ENCODE data around the gene BIRC2.

The BIRC2 gene

DNA sequence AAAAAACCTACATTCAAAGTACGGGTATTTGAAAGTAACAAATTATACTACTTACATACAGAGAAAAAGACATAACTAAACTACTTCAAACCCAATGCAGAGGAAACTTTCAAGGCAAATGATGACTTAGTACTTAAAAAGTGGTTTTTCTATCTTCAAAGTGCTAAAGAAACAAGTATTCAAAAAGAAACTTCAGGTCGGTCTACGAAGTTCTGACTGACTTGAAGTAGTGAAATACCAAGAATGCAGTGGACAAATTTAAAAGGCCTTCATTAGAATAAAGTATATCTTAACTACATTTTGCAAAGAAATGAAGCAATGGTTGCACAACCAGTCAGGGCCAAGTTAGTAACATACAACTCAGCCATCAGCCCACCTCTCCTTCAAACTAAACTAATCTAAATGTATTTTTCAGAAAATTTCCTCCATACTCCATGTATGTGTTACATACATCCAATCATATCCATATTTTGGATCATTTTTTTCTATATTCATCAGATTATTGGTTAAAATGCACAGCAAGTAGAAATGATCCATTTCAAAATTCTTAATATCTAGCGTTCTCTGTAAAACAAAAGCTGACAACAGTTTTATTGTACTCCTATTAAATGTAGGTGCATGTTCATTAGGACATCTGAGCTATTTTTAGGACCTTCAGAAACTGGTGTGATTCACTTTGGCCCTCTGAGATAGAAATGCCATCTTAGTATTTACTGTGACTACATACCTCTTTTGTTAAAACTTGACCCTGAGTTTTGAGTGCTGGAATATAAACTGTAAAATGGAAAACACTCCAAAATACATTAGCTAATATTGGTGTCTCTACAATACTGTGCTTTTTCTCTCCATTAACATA is 49.9 kb downstream of the BIRC2 start:
- DNase-seq (ENCODE audit: low spot score), result no peak
- TF ChIP-seq, protein P1, sequence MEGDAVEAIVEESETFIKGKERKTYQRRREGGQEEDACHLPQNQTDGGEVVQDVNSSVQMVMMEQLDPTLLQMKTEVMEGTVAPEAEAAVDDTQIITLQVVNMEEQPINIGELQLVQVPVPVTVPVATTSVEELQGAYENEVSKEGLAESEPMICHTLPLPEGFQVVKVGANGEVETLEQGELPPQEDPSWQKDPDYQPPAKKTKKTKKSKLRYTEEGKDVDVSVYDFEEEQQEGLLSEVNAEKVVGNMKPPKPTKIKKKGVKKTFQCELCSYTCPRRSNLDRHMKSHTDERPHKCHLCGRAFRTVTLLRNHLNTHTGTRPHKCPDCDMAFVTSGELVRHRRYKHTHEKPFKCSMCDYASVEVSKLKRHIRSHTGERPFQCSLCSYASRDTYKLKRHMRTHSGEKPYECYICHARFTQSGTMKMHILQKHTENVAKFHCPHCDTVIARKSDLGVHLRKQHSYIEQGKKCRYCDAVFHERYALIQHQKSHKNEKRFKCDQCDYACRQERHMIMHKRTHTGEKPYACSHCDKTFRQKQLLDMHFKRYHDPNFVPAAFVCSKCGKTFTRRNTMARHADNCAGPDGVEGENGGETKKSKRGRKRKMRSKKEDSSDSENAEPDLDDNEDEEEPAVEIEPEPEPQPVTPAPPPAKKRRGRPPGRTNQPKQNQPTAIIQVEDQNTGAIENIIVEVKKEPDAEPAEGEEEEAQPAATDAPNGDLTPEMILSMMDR (IDR thresholded peaks at IDR 0.05; ENCODE audit: extremely low read depth, missing control alignments), result no peak

DNA sequence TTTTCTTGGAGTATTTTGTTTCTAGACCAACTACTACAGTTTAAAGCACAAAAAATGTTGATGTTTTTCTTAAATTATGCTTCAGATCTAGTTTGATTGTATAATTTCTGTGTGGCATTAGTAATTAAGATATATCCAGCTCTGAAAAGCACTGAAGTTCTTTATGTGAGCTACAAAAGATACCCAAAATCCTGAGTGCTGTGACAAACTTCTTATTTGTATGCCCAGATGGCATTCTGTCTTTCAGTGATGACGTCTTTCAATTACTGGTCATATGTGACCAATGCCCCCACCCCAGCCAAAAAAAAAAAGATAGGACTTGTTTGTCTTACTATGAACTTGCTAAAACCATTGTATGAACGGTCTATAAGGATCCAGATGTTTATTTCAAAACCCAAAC is 51.3 kb downstream of the BIRC2 start:
- DNase-seq (ENCODE audit: low spot score), result no peak
- TF ChIP-seq, protein P1 (IDR thresholded peaks at IDR 0.05; ENCODE audit: extremely low read depth, missing control alignments), result no peak

DNA sequence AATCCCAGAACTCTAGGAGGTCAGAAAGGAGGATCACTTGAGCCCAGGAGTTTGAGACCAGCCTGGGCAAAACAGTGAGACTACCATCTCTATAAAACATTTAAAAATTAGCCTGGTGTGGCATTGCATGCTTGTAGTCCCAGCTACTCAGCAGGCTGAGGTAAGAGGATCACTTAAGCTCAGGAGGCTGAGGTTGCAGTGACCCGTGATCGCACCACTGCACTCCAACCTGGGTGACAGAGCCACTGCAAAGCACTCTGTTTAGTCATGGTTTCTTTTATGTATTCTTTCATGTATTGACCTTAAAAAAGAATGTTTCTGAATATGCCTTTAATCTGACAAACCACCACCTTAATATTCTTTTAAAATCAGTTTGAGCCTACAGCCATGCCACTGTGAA is 52.2 kb downstream of the BIRC2 start:
- no peak for DNase-seq (ENCODE audit: low spot score)
- TF ChIP-seq, protein P1 (IDR thresholded peaks at IDR 0.05; ENCODE audit: extremely low read depth, missing control alignments), result no peak

DNA sequence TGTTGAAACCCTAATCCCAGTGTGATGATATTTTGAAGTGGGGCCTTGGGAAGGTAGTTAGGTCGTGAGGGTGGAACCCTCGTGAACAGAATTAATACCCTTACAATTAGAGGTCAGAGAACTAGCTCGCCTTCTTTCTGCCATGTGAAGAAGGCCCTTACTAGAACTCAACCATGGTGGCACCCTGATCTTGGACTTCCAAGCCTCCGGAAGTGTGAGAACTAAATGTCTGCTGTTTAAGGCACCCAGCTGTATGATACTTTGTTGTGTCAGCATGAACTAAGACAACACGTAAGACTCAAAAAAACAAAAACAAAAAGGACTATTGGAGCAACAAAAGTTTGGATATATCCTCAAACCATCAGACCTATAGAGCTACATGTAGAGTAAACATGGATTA is 53.6 kb downstream of the BIRC2 start:
- TF ChIP-seq, protein P1 (IDR thresholded peaks at IDR 0.05; ENCODE audit: extremely low read depth, missing control alignments), result no peak
- no peak for DNase-seq (ENCODE audit: low spot score)

DNA sequence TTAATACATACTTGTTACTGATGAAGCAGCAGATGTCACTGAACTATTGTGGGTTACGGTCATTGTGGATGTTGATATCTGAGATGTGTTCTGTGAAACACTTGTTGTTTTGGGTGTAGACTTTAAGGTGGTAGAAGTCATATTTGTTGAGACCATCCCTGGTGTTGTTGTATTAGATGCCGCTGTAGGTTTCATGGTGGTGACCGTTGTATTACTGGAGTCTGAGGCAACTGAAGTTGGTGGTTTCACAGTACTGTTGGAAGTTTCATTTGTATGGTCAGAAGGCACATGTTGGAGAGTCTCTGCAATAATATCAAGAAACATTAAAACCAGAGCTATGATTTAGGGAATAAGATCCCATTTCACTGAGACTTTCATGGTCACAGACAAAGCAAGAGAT is 54.9 kb downstream of the BIRC2 start:
- TF ChIP-seq, protein P1 (IDR thresholded peaks at IDR 0.05; ENCODE audit: extremely low read depth, missing control alignments), result no peak
- DNase-seq (ENCODE audit: low spot score), result no peak

DNA sequence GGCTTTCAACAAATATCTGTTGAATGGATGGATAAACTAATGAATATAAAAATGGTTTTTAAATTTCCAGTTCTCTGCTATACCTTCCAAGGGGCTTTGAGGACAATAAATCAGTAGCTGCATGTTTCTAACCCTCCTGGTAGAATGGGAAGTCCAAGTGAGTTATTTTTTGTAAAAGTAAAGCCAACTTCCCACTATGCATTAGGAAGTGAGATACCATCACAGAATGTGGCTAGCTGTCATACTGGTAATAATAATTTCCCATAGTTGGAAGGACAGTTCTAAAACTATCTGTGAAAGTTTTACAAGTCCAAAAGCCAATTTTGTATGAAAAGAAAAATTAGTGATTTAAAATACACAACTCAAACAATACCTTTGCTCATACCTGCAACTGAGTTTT is 55.5 kb downstream of the BIRC2 start:
- DNase-seq (ENCODE audit: low spot score), result no peak
- TF ChIP-seq, protein P1 (IDR thresholded peaks at IDR 0.05; ENCODE audit: extremely low read depth, missing control alignments), result no peak

DNA sequence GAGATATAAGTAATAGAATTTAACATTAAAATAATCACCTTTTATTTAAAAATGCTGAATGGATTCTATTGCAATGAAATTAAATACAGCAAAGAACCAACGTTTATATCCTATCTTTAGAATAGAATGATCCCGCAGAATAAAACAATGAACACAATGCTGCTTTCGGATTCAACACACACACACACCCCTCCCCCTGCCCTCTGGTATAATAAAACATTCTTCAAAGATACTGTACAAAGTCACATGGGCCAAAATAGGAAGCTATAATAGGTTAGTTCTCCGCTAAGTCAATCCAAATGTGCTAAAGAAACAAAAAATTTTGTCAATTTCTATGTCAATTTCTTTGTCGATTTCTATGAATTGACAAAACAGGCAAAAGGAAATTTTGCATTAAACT is 58.5 kb downstream of the BIRC2 start:
- TF ChIP-seq, protein P1 (IDR thresholded peaks at IDR 0.05; ENCODE audit: extremely low read depth, missing control alignments), result no peak
- no peak for DNase-seq (ENCODE audit: low spot score)

Measured in GM20000 (cell line).